ENCODE measurements around the gene CACNG4.
"Not testable (repeated sequence)": the region's sequence is repeated elsewhere in the genome, so short reads cannot be mapped to it uniquely, and the experiment has no call there.

Gene CACNG4

GRCh38 chr17:67038861-67039365 is 74.4 kb downstream of the CACNG4 start:
- DNase-seq (ENCODE audit: low spot score): no peak
- TF ChIP-seq, protein P1, sequence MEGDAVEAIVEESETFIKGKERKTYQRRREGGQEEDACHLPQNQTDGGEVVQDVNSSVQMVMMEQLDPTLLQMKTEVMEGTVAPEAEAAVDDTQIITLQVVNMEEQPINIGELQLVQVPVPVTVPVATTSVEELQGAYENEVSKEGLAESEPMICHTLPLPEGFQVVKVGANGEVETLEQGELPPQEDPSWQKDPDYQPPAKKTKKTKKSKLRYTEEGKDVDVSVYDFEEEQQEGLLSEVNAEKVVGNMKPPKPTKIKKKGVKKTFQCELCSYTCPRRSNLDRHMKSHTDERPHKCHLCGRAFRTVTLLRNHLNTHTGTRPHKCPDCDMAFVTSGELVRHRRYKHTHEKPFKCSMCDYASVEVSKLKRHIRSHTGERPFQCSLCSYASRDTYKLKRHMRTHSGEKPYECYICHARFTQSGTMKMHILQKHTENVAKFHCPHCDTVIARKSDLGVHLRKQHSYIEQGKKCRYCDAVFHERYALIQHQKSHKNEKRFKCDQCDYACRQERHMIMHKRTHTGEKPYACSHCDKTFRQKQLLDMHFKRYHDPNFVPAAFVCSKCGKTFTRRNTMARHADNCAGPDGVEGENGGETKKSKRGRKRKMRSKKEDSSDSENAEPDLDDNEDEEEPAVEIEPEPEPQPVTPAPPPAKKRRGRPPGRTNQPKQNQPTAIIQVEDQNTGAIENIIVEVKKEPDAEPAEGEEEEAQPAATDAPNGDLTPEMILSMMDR (IDR thresholded peaks at IDR 0.05; ENCODE audit: extremely low read depth, missing control alignments): no peak

GRCh38 chr17:67040652-67041051 is 76.1 kb downstream of the CACNG4 start:
- TF ChIP-seq, protein P1 (IDR thresholded peaks at IDR 0.05; ENCODE audit: extremely low read depth, missing control alignments): no peak
- no peak for DNase-seq (ENCODE audit: low spot score)

DNA sequence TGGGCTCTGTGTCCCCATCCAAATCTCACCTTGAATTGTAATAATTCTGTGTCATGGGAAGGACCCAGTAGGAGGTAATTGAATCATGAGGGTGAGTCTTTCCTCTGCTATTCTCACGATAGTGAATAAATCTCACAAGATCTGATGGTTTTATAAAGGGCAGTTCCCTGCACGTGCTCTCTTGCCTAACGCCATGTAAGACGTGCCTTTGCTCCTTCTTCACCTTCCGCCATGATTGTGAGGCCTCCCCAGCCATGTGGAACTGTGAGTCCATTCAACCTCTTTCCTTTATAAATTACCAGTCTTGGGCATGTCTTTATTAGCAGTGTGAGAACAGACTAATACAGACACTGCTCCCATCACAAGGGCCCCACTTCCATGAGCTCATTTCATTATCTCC is 76.6 kb downstream of the CACNG4 start:
- DNase-seq (ENCODE audit: low spot score): not testable (repeated sequence)

- TF ChIP-seq, protein P1 (IDR thresholded peaks at IDR 0.05; ENCODE audit: extremely low read depth, missing control alignments): no peak
- no peak for DNase-seq (ENCODE audit: low spot score)
These were observed 77.0 kb downstream of the CACNG4 start for GRCh38 chr17:67041531-67041930.

GRCh38 chr17:67041941-67042899 is 77.7 kb downstream of the CACNG4 start:
- peak; percentile 51 for DNase-seq (ENCODE audit: low spot score)
- TF ChIP-seq, protein P1 (IDR thresholded peaks at IDR 0.05; ENCODE audit: extremely low read depth, missing control alignments): no peak

DNA sequence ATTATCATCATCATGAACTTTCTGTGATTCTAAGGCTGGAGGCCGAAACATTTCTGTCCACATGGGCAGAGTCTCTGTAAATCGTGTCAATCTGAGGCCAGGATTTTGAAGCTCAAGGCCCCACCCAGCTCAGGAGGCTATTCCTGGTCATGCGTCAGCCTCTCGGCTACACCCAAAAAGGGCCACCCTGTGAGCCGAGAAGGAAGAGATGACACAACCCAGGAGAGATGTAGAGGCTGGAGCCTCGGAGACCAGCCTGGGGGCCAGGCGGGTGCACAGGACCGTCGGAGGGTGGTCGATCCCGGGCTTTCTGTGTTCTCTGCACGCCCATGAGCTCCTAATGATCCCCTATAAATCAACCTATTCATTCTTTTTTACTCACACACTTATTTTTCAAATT is 78.8 kb downstream of the CACNG4 start:
- DNase-seq (ENCODE audit: low spot score): no peak
- TF ChIP-seq, protein P1 (IDR thresholded peaks at IDR 0.05; ENCODE audit: extremely low read depth, missing control alignments): no peak

GRCh38 chr17:67044016-67044772 is 79.7 kb downstream of the CACNG4 start, which contains the start of gene CACNG1:
CACNG1 (plus strand) TSS chr17:67044554; CDS start chr17:67044661, 107 bp downstream.
- no peak for DNase-seq (ENCODE audit: low spot score)

More at GRCh38 chr17:67044016-67044772, 79.7 kb downstream of the CACNG4 start, which contains the start of gene CACNG1:
- TF ChIP-seq, protein P1 (IDR thresholded peaks at IDR 0.05; ENCODE audit: extremely low read depth, missing control alignments): no peak

Measured in GM20000 (cell line).